HG03342 (cell line): ENCODE results near the gene VAMP5.

Experiments
- ATAC-seq: cut with Tn5 transposase; IDR thresholded peaks from one replicate; pipeline ENCODE4 v1.9.1; 2021; ENCODE audit warnings: mild to moderate bottlenecking, moderate library complexity; ENCODE audit not compliant: unreplicated experiment

VAMP5 gene

GRCh38 chr2:85623991-85624390 is 39.8 kb downstream of the VAMP5 start:
- ATAC-seq: no peak

- no peak for ATAC-seq
These were observed 44.4 kb downstream of the VAMP5 start for GRCh38 chr2:85628658-85629057.

- ATAC-seq: no peak
These were observed 47.1 kb downstream of the VAMP5 start for GRCh38 chr2:85631316-85631715.

GRCh38 chr2:85635011-85635410 is 50.8 kb downstream of the VAMP5 start:
- no peak for ATAC-seq

GRCh38 chr2:85635636-85636035 is 51.4 kb downstream of the VAMP5 start:
- ATAC-seq: no peak

GRCh38 chr2:85642725-85643124 is 58.5 kb downstream of the VAMP5 start:
- ATAC-seq: no peak
